ENCODE results near the gene CDON.

GRCh38 chr11:126088999-126089398 is 26.3 kb upstream of the CDON start:
- TF ChIP-seq CTCF (IDR thresholded peaks at IDR 0.05; ENCODE audit: insufficient read depth, low read length, poor library complexity, severe bottlenecking) (no peak), EZH2phosphoT487 (conservative IDR thresholded peaks at IDR 0.05; ENCODE audit: low read length) (no peak)

Measured in SU-DHL-6 (cell line).